ENCODE measurements around the gene NKX1-1. TPM values are rescaled to one million over a fixed set of nuclear protein-coding genes. Genes with fewer than 3 reads are reported as not detected.

The NKX1-1 gene
- total RNA-seq, 4 donors from 2014 or later: not detected

DNA sequence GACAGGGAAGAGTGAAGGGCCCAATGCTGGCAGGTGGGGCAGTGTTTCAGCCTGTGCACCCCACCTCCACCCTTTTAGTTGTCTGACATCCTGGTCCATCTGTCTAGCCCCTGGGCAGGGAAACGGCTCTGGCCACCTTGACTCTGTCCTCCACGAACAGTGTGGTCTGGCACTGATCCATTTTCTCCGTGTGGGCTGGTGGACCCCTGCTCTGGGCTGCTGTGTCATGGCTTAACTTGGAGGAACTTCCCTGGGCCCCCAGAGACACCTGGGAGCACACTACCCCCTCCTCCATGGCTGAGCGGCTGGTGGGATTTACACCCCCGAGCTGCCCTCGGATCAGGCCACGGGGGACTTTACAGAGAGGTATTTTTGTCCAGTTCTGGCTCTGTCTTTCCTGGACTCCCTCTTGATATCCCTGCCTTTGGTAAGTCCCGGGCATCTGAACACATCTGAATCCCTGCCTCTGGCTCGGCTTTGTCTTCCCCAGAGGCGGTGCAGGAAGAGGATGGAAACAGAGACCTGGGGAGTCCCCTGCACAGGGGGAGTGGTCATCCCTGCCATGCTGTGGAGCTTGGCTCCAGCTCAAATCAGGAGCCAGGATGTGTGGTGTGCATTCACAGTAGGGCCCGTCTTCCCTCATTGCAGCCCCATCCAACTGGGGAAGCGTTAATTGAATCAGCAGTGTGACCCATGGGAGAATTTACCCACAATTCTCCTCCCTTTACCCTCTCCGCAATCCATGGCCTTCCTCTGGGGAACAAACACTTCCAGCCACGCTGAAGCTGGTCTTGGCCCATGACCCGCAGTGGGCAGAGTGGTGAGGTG lies 6.3 kb upstream of the NKX1-1 start:
- Histone ChIP-seq H3K27ac (no peak overlapping the region), H3K4me3 (no peak overlapping the region), H3K27me3 (peaks cover 10 to 99% (median 37%) of the 10 kb centered on the region in 4 donors), H3K4me1 (peaks cover 0 to 14% (median 3%) of the 10 kb centered on the region in 3 donors), H3K36me3 (no peaks in the 10 kb centered on the region), H3K9me3 (no peaks in the 10 kb centered on the region)
- intact Hi-C loops (cut with DNase I): no loop called here
- no peak for DNase-seq
- 52 to 57% methylated on average over 7 to 11 of the region's 15 CpGs for WGBS, 2 donors
- no peak for TF ChIP-seq POLR2A (IDR thresholded peaks at IDR 0.05)
- TF ChIP-seq, protein P1, sequence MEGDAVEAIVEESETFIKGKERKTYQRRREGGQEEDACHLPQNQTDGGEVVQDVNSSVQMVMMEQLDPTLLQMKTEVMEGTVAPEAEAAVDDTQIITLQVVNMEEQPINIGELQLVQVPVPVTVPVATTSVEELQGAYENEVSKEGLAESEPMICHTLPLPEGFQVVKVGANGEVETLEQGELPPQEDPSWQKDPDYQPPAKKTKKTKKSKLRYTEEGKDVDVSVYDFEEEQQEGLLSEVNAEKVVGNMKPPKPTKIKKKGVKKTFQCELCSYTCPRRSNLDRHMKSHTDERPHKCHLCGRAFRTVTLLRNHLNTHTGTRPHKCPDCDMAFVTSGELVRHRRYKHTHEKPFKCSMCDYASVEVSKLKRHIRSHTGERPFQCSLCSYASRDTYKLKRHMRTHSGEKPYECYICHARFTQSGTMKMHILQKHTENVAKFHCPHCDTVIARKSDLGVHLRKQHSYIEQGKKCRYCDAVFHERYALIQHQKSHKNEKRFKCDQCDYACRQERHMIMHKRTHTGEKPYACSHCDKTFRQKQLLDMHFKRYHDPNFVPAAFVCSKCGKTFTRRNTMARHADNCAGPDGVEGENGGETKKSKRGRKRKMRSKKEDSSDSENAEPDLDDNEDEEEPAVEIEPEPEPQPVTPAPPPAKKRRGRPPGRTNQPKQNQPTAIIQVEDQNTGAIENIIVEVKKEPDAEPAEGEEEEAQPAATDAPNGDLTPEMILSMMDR (IDR thresholded peaks at IDR 0.05): no peak

DNA sequence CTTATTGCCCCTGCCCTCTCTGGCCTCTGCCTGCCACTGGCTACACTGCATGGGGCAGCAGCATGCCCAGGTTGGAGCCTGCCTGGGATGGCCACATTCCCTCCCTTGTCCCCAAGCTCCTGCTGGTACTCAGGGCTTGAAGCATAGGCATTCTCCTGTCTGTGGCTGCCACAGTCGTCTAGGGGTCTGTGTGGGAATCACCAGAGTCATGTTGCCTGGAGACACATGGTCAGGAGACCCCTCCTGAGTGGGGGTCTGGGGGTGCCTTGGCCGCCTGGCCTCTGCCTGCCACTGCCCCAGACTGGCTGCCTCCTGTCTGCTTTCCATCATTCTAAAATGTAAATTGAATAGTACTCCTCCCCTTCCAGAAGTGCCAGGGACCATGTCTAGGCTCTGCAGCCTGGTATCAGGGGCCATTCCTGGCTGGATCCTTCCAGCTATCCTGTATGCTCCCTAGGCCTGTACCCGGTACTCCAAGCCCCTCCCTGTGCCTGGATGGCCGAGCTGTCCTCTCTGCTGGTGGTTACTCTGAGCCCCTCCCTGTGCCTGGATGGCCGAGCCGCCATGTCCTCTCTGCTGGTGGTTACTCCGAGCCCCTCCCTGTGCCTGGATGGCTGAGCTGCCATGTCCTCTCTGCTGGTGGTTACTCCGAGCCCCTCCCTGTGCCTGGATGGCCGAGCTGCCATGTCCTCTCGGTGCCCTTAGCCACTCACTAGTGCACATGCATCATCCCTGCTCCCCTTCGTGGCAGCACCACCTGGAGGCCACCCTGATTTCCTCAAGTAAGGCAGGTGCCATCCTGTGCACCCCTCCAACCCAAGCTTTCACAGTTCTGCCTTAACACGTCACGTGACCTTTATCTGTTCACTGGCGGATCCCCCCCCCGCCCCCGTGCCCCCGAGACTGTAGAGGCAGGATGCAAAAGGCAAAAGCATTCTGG lies 5.5 kb upstream of the NKX1-1 start:
- no peak overlapping the region for H3K27ac ChIP-seq
- no peaks in the 10 kb centered on the region for H3K9me3 ChIP-seq
- no peak for DNase-seq
- TF ChIP-seq POLR2A (IDR thresholded peaks at IDR 0.05): no peak
- TF ChIP-seq, protein P1 (IDR thresholded peaks at IDR 0.05): no peak
- no peaks in the 10 kb centered on the region for H3K36me3 ChIP-seq
- intact Hi-C loops (cut with DNase I): no loop called here
- 45 to 49% methylated on average over 8 to 11 of the region's 17 CpGs for WGBS, 2 donors
- H3K27me3 ChIP-seq: peaks cover 16 to 99% (median 44%) of the 10 kb centered on the region in 4 donors
- no peak overlapping the region for H3K4me3 ChIP-seq
- H3K4me1 ChIP-seq: peaks cover 0 to 23% (median 12%) of the 10 kb centered on the region in 3 donors

DNA sequence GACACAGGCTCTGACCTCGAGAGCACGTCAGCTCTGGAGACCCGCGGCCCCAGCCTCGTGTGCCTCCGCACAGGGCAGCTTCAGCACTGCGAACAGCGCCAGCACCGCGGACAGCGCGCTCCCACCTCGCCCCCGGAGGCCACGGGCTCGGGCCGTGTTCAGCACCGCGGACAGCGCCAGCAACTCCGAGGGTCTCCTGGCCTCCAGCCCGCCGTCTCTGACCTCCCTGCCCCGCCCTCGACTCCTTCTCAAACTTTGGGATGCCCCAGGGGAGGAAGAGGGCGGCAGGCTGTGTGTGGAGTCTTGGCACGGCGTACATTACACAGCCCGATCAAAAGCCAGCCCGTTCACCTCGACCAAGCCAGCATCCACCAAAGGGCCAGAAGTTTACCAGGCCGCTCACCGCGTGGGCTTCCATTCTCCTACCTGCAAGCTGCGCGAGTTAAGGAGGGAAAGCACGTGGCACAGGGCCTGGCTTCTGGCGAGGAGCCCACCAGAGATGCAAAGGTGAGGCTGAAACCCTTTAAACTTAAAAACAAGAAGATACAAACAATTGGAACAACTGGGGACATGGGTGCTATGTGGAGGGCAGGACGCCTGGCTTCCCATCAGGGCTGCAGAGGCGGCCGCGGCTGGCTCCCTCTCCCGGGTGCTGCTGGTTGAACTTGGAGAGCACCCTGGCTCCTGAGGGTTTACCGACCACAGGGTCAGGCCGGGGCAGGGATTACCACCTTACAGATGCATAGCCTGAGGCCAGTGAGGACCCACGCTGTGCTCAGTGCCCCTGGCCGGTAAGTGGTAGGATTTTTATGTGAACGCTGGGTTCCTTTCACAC lies 4.5 kb upstream of the NKX1-1 start:
- H3K4me3 ChIP-seq: no peak overlapping the region
- peaks cover 0 to 33% (median 20%) of the 10 kb centered on the region in 3 donors for H3K4me1 ChIP-seq
- H3K27me3 ChIP-seq: peaks cover 24 to 99% (median 43%) of the 10 kb centered on the region in 4 donors
- intact Hi-C loops (cut with DNase I): no loop called here
- no peak overlapping the region for H3K27ac ChIP-seq
- TF ChIP-seq POLR2A (IDR thresholded peaks at IDR 0.05): no peak
- TF ChIP-seq, protein P1 (IDR thresholded peaks at IDR 0.05): no peak
- no peaks in the 10 kb centered on the region for H3K9me3 ChIP-seq
- no peak for DNase-seq
- H3K36me3 ChIP-seq: no peaks in the 10 kb centered on the region
- 41 to 60% methylated on average over 3 to 5 of the region's 48 CpGs for WGBS, 2 donors

DNA sequence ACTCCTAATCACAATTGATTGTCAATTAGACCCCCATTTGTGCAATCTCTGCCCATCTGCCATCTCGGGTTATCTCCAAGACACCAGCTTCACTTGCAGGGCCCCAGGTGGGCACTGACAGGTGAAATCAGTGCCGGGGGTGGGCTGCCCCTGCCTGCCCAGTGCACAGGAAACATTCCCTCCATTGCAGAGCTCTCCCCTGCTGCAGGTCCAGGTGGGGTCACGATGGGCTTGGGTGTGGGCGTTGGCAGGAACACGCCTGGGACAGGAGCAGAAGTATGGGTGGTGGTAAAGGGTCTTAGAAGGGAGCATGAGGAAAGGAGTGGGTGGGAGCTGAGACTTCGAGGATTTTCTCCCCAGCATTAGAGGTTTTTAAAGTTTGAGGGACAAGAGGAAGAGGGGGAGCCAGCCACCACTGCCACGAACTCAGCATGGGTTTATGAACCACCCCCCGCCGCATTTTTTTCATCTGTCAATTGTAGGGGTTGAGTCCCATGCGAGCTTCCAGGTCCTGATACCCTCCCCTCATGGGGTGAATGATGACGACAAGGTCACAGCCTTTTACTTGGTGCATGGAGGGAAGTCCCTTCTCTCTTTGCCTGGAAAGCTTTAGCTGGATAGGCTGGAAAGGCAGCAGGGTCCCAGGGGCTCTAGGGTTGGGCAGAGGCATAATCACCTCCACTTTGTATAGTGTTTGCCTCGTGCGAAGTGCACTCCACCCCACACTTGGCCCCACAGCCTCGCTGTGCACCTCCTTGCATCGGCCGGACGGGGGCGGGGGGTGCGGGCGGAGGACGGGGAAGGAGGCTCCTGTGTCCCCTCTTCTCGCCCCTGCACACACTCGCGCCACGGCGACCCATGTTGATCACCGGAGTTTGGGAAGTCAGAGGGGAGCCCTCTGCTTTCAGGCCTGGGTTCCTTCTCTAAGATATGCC lies 3.5 kb upstream of the NKX1-1 start:
- intact Hi-C loops (cut with DNase I): no loop called here
- no peak for DNase-seq
- H3K27ac ChIP-seq: no peak overlapping the region
- WGBS, 2 donors: 46 to 56% methylated on average over 11 to 12 of the region's 27 CpGs
- peaks cover 31 to 99% (median 48%) of the 10 kb centered on the region in 4 donors for H3K27me3 ChIP-seq
- no peak overlapping the region for H3K4me3 ChIP-seq
- H3K4me1 ChIP-seq: peaks cover 0 to 42% (median 24%) of the 10 kb centered on the region in 3 donors
- TF ChIP-seq, protein P1 (IDR thresholded peaks at IDR 0.05): no peak
- no peak for TF ChIP-seq POLR2A (IDR thresholded peaks at IDR 0.05)
- H3K9me3 ChIP-seq: no peaks in the 10 kb centered on the region
- no peaks in the 10 kb centered on the region for H3K36me3 ChIP-seq

Data from esophagus squamous epithelium (tissue), 5 donors.